Tibial nerve (tissue), 3 donors: ENCODE measurements around the gene COMMD1.

Experiments
- POLR2A ChIP-seq, 2 donors: fragments of 450-650 bp; IDR thresholded peaks; one replicate each; pipeline ENCODE4 v1.6.1; 2017; ENCODE audit warnings: antibody characterized with exemption in 2 of 2, mild to moderate bottlenecking in 2 of 2, moderate library complexity in 2 of 2
- TF ChIP-seq, protein P1 (sequence below), 5 experiments: fragments of 200-600 bp in 3 of 5; fragments of 450-650 bp in 2 of 5; sonication (generic) in 3 of 5; IDR thresholded peaks; one replicate each; pipeline ENCODE4 v1.5.1; 2016 to 2019; ENCODE audit warnings: antibody characterized with exemption in 5 of 5, mild to moderate bottlenecking in 3 of 5, moderate library complexity in 2 of 5

DNA sequence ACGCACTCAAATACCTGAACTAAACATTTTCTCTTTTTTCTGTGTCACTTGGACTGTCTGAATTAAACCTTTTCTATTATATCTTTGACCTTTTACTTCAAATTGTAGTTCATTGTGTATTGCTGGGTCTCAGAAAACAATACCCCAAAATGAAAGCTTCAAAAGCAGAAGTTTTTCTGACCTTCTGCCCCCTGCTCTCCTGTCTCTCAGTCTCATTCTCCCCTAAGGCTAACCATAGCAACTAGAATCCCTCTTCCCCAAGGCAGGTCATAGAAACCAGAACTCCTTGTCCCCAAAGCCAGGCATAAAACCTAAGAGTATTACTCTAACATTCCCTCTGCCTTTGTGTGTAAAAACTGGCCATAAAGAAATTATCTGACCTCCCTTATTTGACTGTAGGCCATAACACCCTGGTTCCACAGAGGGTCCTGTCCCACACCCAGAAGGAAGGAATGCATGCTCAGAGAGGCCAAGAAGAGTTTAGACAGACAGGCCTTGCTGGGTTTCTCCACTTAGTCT lies 197.0 kb downstream of the COMMD1 start:
- TF ChIP-seq, protein P1, sequence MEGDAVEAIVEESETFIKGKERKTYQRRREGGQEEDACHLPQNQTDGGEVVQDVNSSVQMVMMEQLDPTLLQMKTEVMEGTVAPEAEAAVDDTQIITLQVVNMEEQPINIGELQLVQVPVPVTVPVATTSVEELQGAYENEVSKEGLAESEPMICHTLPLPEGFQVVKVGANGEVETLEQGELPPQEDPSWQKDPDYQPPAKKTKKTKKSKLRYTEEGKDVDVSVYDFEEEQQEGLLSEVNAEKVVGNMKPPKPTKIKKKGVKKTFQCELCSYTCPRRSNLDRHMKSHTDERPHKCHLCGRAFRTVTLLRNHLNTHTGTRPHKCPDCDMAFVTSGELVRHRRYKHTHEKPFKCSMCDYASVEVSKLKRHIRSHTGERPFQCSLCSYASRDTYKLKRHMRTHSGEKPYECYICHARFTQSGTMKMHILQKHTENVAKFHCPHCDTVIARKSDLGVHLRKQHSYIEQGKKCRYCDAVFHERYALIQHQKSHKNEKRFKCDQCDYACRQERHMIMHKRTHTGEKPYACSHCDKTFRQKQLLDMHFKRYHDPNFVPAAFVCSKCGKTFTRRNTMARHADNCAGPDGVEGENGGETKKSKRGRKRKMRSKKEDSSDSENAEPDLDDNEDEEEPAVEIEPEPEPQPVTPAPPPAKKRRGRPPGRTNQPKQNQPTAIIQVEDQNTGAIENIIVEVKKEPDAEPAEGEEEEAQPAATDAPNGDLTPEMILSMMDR (IDR thresholded peaks at IDR 0.05) = no peak
- TF ChIP-seq POLR2A (IDR thresholded peaks at IDR 0.05) = no peak
